HepG2 (cell line): ENCODE data around the gene ALDH16A1. TPM values are rescaled to one million over a fixed set of nuclear protein-coding genes. Genes with fewer than 3 reads are reported as not detected.

Experiments
- ARID4A ChIP-seq: sonication (generic); formaldehyde crosslinking; IDR thresholded peaks from 2 replicates; pipeline ENCODE4 v1.5.0; 2020; ENCODE audit warnings: mild to moderate bottlenecking, missing genetic modification reagents, borderline replicate concordance
- FOXP4 ChIP-seq: sonication (generic); formaldehyde crosslinking; IDR thresholded peaks from 2 replicates; pipeline ENCODE4 v1.4.0; 2020; ENCODE audit warnings: missing genetic modification reagents
- GATA4 ChIP-seq: sonication (generic); IDR thresholded peaks from 2 replicates; pipeline ENCODE4 v1.6.1; 2016; ENCODE audit warnings: antibody characterized with exemption, low read depth, borderline replicate concordance
- GATAD2A ChIP-seq: IDR thresholded peaks from 2 replicates; pipeline ENCODE4 v1.6.1; 2016
- KLF6 ChIP-seq: IDR thresholded peaks from 2 replicates; pipeline ENCODE4 v1.8.0; 2016; ENCODE audit warnings: missing biosample characterization, missing genetic modification reagents
- NRL ChIP-seq: sonication (generic); formaldehyde crosslinking; IDR thresholded peaks from 2 replicates; pipeline ENCODE4 v1.5.0; 2020; ENCODE audit warnings: missing genetic modification reagents, mild to moderate bottlenecking, moderate library complexity, borderline replicate concordance
- SIX4 ChIP-seq: sonication (generic); formaldehyde crosslinking; IDR thresholded peaks from 2 replicates; pipeline ENCODE4 v1.4.0; 2020; ENCODE audit warnings: missing genetic modification reagents
- SKI ChIP-seq: fragments of 450-650 bp; IDR thresholded peaks from one replicate; pipeline ENCODE4 v1.6.1; 2018; ENCODE audit warnings: mild to moderate bottlenecking; ENCODE audit not compliant: partially characterized antibody
- SMARCE1 ChIP-seq: fragments of 450-650 bp; IDR thresholded peaks from 2 replicates; pipeline ENCODE4 v1.6.1; 2017; ENCODE audit warnings: borderline replicate concordance
- SOX5 ChIP-seq: IDR thresholded peaks from 2 replicates; pipeline ENCODE4 v1.6.1; 2016; ENCODE audit warnings: borderline replicate concordance
- SOX6 ChIP-seq, 2 experiments: fragments of 450-650 bp in 1 of 2; sonication (generic) in 1 of 2; formaldehyde crosslinking in 1 of 2; IDR thresholded peaks; 2 replicates each; pipeline versions ENCODE4 v1.4.0 to v1.6.1; 2017 to 2020; ENCODE audit warnings: antibody characterized with exemption in 1 of 2, mild to moderate bottlenecking in 1 of 2, missing genetic modification reagents in 1 of 2
- TFDP1 ChIP-seq: IDR thresholded peaks from 2 replicates; pipeline ENCODE4 v1.6.1; 2016; ENCODE audit warnings: missing compliant biosample characterization, missing genetic modification reagents, borderline replicate concordance
- ZBTB10 ChIP-seq: sonication (generic); formaldehyde crosslinking; IDR thresholded peaks from 2 replicates; pipeline ENCODE4 v1.4.0; 2020; ENCODE audit warnings: missing genetic modification reagents, borderline replicate concordance
- ZNF749 ChIP-seq: sonication (generic); formaldehyde crosslinking; IDR thresholded peaks from 2 replicates; pipeline ENCODE4 v1.8.0; 2022; ENCODE audit warnings: mild to moderate bottlenecking, missing genetic modification reagents, moderate library complexity, borderline replicate concordance
- ZNF772 ChIP-seq: sonication (generic); formaldehyde crosslinking; IDR thresholded peaks from 2 replicates; pipeline ENCODE4 v1.5.0; 2020; ENCODE audit warnings: mild to moderate bottlenecking, missing genetic modification reagents
- ZSCAN5A ChIP-seq: sonication (generic); formaldehyde crosslinking; IDR thresholded peaks from 2 replicates; pipeline ENCODE4 v1.8.0; 2022; ENCODE audit warnings: mild to moderate bottlenecking, missing genetic modification reagents, borderline replicate concordance
- polyA plus RNA-seq, 8 experiments: library from polyadenylated mRNA; depleted of rRNA in 3 of 8; stranded (reverse) in 7 of 8; unstranded in 1 of 8; fragments of >200 nt; fragmentation: Illumina TruSeq in 4 of 8; extraction: Trizol in 4 of 8; gene quantifications; 2 replicates each; pipeline versions ENCODE4 v1.2.1 to v1.2.3, GENCODE V29; 2011 to 2016; ENCODE audit warnings: low read depth in 4 of 8, missing spikeins in 1 of 8, mixed read lengths in 1 of 8; ENCODE audit not compliant: insufficient read depth in 1 of 8
- total RNA-seq, 5 experiments: library from RNA; depleted of rRNA; stranded (reverse); fragments of >200 nt; fragmentation: Illumina TruSeq; extraction: Trizol; gene quantifications; 2 replicates each; pipeline ENCODE4 v1.2.3, GENCODE V29; 2016; ENCODE audit warnings: low read depth in 1 of 5

ALDH16A1 gene
- total and polyA plus RNA-seq, 2 of the 13 experiments (the other 11 are each of a cell fraction or from before 2014, with no cell fraction given) = 8.4 to 34.9 TPM

- TF ChIP-seq ARID4A (CRISPR knock-in tag) (peak; percentile 75), SIX4 (CRISPR knock-in tag) (0 out of 2 replicates have a peak, but pooled peaks have one; percentile 33), ZNF749 (0 out of 2 replicates have a peak, but pooled peaks have one; percentile 50), SOX5 (CRISPR knock-in tag) (peak; percentile 64), TFDP1 (CRISPR knock-in tag) (peak; percentile 45; the same call in 1 of the 2 replicates), SOX6 (IDR thresholded peaks at IDR 0.05) (no peak), SOX6 (CRISPR knock-in tag; IDR thresholded peaks at IDR 0.05) (peak; percentile 69), ZNF772 (CRISPR knock-in tag) (0 out of 2 replicates have a peak, but pooled peaks have one; percentile 59), ZSCAN5A (0 out of 2 replicates have a peak, but pooled peaks have one; percentile 32), GATA4 (peak; percentile 71; the same call in 1 of the 2 replicates), SKI (peak; percentile 22), GATAD2A (CRISPR knock-in tag) (0 out of 2 replicates have a peak, but pooled peaks have one; percentile 25), SMARCE1 (no peak), NRL (CRISPR knock-in tag) (peak; percentile 71; the same call in 1 of the 2 replicates), KLF6 (CRISPR knock-in tag) (peak; percentile 63), ZBTB10 (CRISPR knock-in tag) (peak; percentile 50; the same call in 1 of the 2 replicates), FOXP4 (CRISPR knock-in tag) (peak; percentile 65; the same call in 1 of the 2 replicates)
Observed at GRCh38 chr19:49512970-49513745, 60.1 kb downstream of the ALDH16A1 start (continued).
